ENCODE data around the gene TRIM56.
A peak's percentile ranks its signal among the peaks of the same experiment; 100 is the strongest.

GRCh38 chr7:101085162-101085964 is at the start of gene TRIM56:
- TF ChIP-seq CTCF (IDR thresholded peaks at IDR 0.05) (no peak), POLR2A (IDR thresholded peaks at IDR 0.05) (peak; percentile 40 to 59)

All from uterus (tissue), 2 donors.